PC-9 (cell line): ENCODE data around the gene ALPK3. TPM values are rescaled to one million over a fixed set of nuclear protein-coding genes. Genes with fewer than 3 reads are reported as not detected.

Experiments
- BruUV-seq: library from RNA; stranded (reverse); fragments of 400-500 nt; replicated peaks from 2 replicates; lab custom pipeline; 2021; lab: Mats Ljungman, UMichigan
- CTCF ChIA-PET: fragments of 300-600 bp; sonication (Branson Sonifier 250); formaldehyde crosslinking; loops from one replicate; lab custom pipeline; 2022; ENCODE audit warnings: antibody characterized with exemption; lab: Charles Lee
- POLR2A ChIA-PET: fragments of 300-600 bp; sonication (Branson Sonifier 250); formaldehyde crosslinking; loops from one replicate; lab custom pipeline; 2022; ENCODE audit warnings: antibody characterized with exemption; ENCODE audit not compliant: unreplicated experiment; lab: Charles Lee
- DNase-seq, 2 experiments: peaks; one replicate each; pipeline versions ENCODE4 v3.0.0 to v3.0.0-alpha.2; 2015 to 2022; ENCODE audit warnings: mixed read lengths in 1 of 2
- H2AFZ ChIP-seq: fragments of 200-600 bp; sonication (generic); 2 replicates; pipeline ENCODE4 v1.8.1; 2017; ENCODE audit warnings: antibody characterized with exemption
- H3F3A ChIP-seq: fragments of 200-600 bp; sonication (generic); 2 replicates; pipeline ENCODE4 v1.8.1; 2017; ENCODE audit warnings: antibody characterized with exemption, mild to moderate bottlenecking, low read depth; ENCODE audit not compliant: insufficient read depth
- H3K27ac ChIP-seq: fragments of 200-600 bp; sonication (generic); 2 replicates; pipeline ENCODE4 v1.6.1; 2016; ENCODE audit warnings: mixed run types
- H3K27me3 ChIP-seq: fragments of 200-600 bp; sonication (generic); 2 replicates; pipeline ENCODE4 v1.6.1; 2016; ENCODE audit warnings: low read depth, mixed run types; ENCODE audit not compliant: insufficient read depth
- H3K36me3 ChIP-seq: fragments of 200-600 bp; sonication (generic); 2 replicates; pipeline ENCODE4 v1.6.1; 2016; ENCODE audit warnings: low read depth, mixed run types
- H3K4me1 ChIP-seq: fragments of 200-600 bp; sonication (generic); replicated peaks from 2 replicates; pipeline ENCODE4 v1.6.1; 2016; ENCODE audit warnings: mixed run types; ENCODE audit not compliant: insufficient read depth
- H3K4me2 ChIP-seq: fragments of 200-600 bp; sonication (generic); 2 replicates; pipeline ENCODE4 v1.6.1; 2017; ENCODE audit warnings: mixed run types
- H3K4me3 ChIP-seq: fragments of 200-600 bp; sonication (generic); 2 replicates; pipeline ENCODE4 v1.6.1; 2016; ENCODE audit warnings: mixed run types
- H3K79me2 ChIP-seq: fragments of 200-600 bp; sonication (generic); 2 replicates; pipeline ENCODE4 v1.6.1; 2017; ENCODE audit warnings: low read depth, mixed run types
- H3K9me2 ChIP-seq: fragments of 200-600 bp; sonication (generic); 2 replicates; pipeline ENCODE4 v1.8.1; 2017; ENCODE audit warnings: mild to moderate bottlenecking; ENCODE audit not compliant: insufficient read depth
- H3K9me3 ChIP-seq: fragments of 200-600 bp; sonication (generic); 2 replicates; pipeline ENCODE4 v1.8.1; 2016; ENCODE audit warnings: low read depth; ENCODE audit not compliant: insufficient read depth
- H4K20me1 ChIP-seq: fragments of 200-600 bp; sonication (generic); 2 replicates; pipeline ENCODE4 v1.8.1; 2017; ENCODE audit not compliant: insufficient read depth
- CTCF ChIP-seq: fragments of 200-600 bp; sonication (generic); conservative IDR thresholded peaks from 2 replicates; pipeline ENCODE4 v1.6.1; 2017; ENCODE audit warnings: mixed run types, antibody characterized with exemption, mild to moderate bottlenecking, moderate library complexity
- EZH2 ChIP-seq: fragments of 200-600 bp; sonication (generic); IDR thresholded peaks from 2 replicates; pipeline ENCODE4 v1.8.0; 2017; ENCODE audit warnings: antibody characterized with exemption, low read depth
- intact Hi-C: fragments of 100-400 bp; cut with micrococcal nuclease; formaldehyde crosslinking; loops from one replicate; pipeline ENCODE4 v1.10.0; 2022; ENCODE audit not compliant: unreplicated experiment
- total RNA-seq: library from RNA; stranded (reverse); gene quantifications from 2 replicates; pipeline ENCODE4 v1.2.3, GENCODE V29; 2021

Gene ALPK3
- total RNA-seq, 1 experiment from 2014 or later: 8.1 TPM

GRCh38 chr15:84834229-84834955 is 17.2 kb downstream of the ALPK3 start:
- no TSS peak for BruUV-seq
- no peak for DNase-seq
- no peaks in the 10 kb centered on the region for H4K20me1 ChIP-seq
- ChIA-PET POLR2A (no interaction called here), CTCF (no interaction called here)
- no peaks in the 10 kb centered on the region for H3K79me2 ChIP-seq
- peaks cover 34% of the 10 kb centered on the region for H3K4me1 ChIP-seq
- H3K27me3 ChIP-seq: no peaks in the 10 kb centered on the region
- H2AFZ ChIP-seq: no peak overlapping the region
- intact Hi-C loops: no loop called here
- H3K36me3 ChIP-seq: no peaks in the 10 kb centered on the region
- TF ChIP-seq EZH2: no peak
- TF ChIP-seq CTCF: no peak
- no peak overlapping the region for H3K27ac ChIP-seq
- H3K9me2 ChIP-seq: no peaks in the 10 kb centered on the region
- no peak overlapping the region for H3K4me3 ChIP-seq
- no peak overlapping the region for H3K4me2 ChIP-seq
- H3K9me3 ChIP-seq: no peaks in the 10 kb centered on the region
- 0 out of 2 replicates have a peak, but pooled peaks cover 16% of the 10 kb centered on the region for H3F3A ChIP-seq

GRCh38 chr15:84834969-84835368 is 17.8 kb downstream of the ALPK3 start:
- intact Hi-C loops: no loop called here
- TF ChIP-seq EZH2 (no peak), CTCF (no peak)
- Histone ChIP-seq H3K9me2 (no peaks in the 10 kb centered on the region), H3K4me2 (no peak overlapping the region), H3K4me3 (no peak overlapping the region), H2AFZ (no peak overlapping the region), H3K4me1 (peaks cover 36% of the 10 kb centered on the region), H3K27me3 (no peaks in the 10 kb centered on the region), H3K36me3 (no peaks in the 10 kb centered on the region), H3F3A (0 out of 2 replicates have a peak, but pooled peaks cover 16% of the 10 kb centered on the region), H3K79me2 (no peaks in the 10 kb centered on the region), H3K27ac (no peak overlapping the region), H3K9me3 (no peaks in the 10 kb centered on the region), H4K20me1 (no peaks in the 10 kb centered on the region)
- no peak for DNase-seq
- ChIA-PET CTCF (no interaction called here), POLR2A (no interaction called here)
- BruUV-seq: no TSS peak

- H3K27ac ChIP-seq: no peak overlapping the region
- peaks cover 45% of the 10 kb centered on the region for H3K4me1 ChIP-seq
- H3K4me2 ChIP-seq: no peak overlapping the region
- intact Hi-C loops: no loop called here
- H3K36me3 ChIP-seq: no peaks in the 10 kb centered on the region
- DNase-seq: no peak
- TF ChIP-seq EZH2 (no peak), CTCF (no peak)
- H3K4me3 ChIP-seq: no peak overlapping the region
- POLR2A ChIA-PET: no interaction called here
- no peaks in the 10 kb centered on the region for H3K9me3 ChIP-seq
- no TSS peak for BruUV-seq
- no peaks in the 10 kb centered on the region for H4K20me1 ChIP-seq
- no peaks in the 10 kb centered on the region for H3K9me2 ChIP-seq
- 0 out of 2 replicates have a peak, but pooled peaks cover 16% of the 10 kb centered on the region for H3F3A ChIP-seq
- CTCF ChIA-PET: interaction anchor here (0.6 kb wide), 1 partner anchor 211 kb away, joined by 5 read pairs; no protein-coding TSS in a partner anchor
- no peak overlapping the region for H2AFZ ChIP-seq
- H3K27me3 ChIP-seq: no peaks in the 10 kb centered on the region
- H3K79me2 ChIP-seq: no peaks in the 10 kb centered on the region
Measured at GRCh38 chr15:84835661-84836337, 18.6 kb downstream of the ALPK3 start.
